Neutrophil (primary cell): ENCODE measurements around the gene MAU2.
"Not testable (repeated sequence)": the region's sequence is repeated elsewhere in the genome, so short reads cannot be mapped to it uniquely, and the experiment has no call there.

Experiments
- H3K27ac ChIP-seq: fragments of 200-600 bp; sonication (generic); 2 replicates; pipeline ENCODE4 v1.5.1; 2016; ENCODE audit warnings: mild to moderate bottlenecking, moderate library complexity
- H3K27me3 ChIP-seq: fragments of 200-600 bp; sonication (generic); 2 replicates; pipeline ENCODE4 v1.6.0; 2016; ENCODE audit warnings: mild to moderate bottlenecking
- H3K36me3 ChIP-seq: fragments of 200-600 bp; sonication (generic); 2 replicates; pipeline ENCODE4 v1.5.1; 2017
- H3K4me1 ChIP-seq, 2 experiments: fragments of 200-600 bp in 1 of 2; sonication (generic) in 1 of 2; 1 replicate in 1 of 2; 2 replicates in 1 of 2; pipeline versions ENCODE4 v1.5.1 to v1.6.1; 2013 to 2016; ENCODE audit warnings: low read depth in 1 of 2, low read length in 1 of 2, mild to moderate bottlenecking in 1 of 2, moderate library complexity in 1 of 2; ENCODE audit not compliant: control insufficient read depth in 1 of 2, insufficient read depth in 1 of 2
- H3K4me3 ChIP-seq, 2 experiments: fragments of 200-600 bp in 1 of 2; sonication (generic) in 1 of 2; 1 replicate in 1 of 2; 2 replicates in 1 of 2; pipeline ENCODE4 v1.5.1; 2013 to 2016; ENCODE audit warnings: low read depth in 1 of 2, low read length in 1 of 2, mild to moderate bottlenecking in 1 of 2, moderate library complexity in 1 of 2
- H3K9me3 ChIP-seq: fragments of 200-600 bp; sonication (generic); 2 replicates; pipeline ENCODE4 v1.5.1; 2016
- CTCF ChIP-seq: fragments of 200-600 bp; sonication (generic); IDR thresholded peaks from 2 replicates; pipeline ENCODE4 v1.5.1; 2016; ENCODE audit warnings: antibody characterized with exemption

The MAU2 gene

GRCh38 chr19:19347401-19348110 is 26.9 kb downstream of the MAU2 start:
- no peak overlapping the region for H3K4me3 ChIP-seq
- H3K27me3 ChIP-seq, result no peaks in the 10 kb centered on the region
- no peak for TF ChIP-seq CTCF
- no peaks in the 10 kb centered on the region for H3K9me3 ChIP-seq
- no peaks in the 10 kb centered on the region for H3K4me1 ChIP-seq
- peaks cover 99% of the 10 kb centered on the region for H3K36me3 ChIP-seq
- no peak overlapping the region for H3K27ac ChIP-seq

DNA sequence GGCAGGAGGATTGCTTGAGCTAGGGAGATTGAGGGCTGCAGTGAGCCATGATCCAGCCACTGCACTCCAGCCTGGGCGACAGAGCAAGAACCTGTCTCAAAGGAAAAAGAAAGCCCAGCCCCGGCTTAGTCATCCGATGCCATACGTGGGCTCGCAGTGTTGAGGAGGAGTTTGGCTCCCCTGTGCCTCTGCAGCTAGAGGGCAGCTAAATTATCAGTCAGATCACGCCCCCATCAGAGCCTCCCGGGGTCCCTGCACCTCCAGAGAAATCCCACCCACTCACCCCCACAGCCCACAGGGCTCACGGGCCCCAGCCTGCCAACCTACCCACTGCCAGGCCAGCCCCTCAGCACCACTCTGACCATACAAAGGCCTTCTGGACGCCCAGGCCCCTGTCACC is 27.6 kb downstream of the MAU2 start:
- Histone ChIP-seq H3K4me3 (no peak overlapping the region), H3K27ac (no peak overlapping the region), H3K9me3 (no peaks in the 10 kb centered on the region), H3K4me1 (no peaks in the 10 kb centered on the region), H3K36me3 (peaks cover 99% of the 10 kb centered on the region), H3K27me3 (no peaks in the 10 kb centered on the region)
- TF ChIP-seq CTCF, result no peak

GRCh38 chr19:19349365-19349764 is 28.7 kb downstream of the MAU2 start:
- no peak for TF ChIP-seq CTCF
- Histone ChIP-seq H3K9me3 (no peaks in the 10 kb centered on the region), H3K27me3 (no peaks in the 10 kb centered on the region), H3K4me1 (no peaks in the 10 kb centered on the region), H3K27ac (no peak overlapping the region), H3K4me3 (no peak overlapping the region), H3K36me3 (peaks cover 99% of the 10 kb centered on the region)

DNA sequence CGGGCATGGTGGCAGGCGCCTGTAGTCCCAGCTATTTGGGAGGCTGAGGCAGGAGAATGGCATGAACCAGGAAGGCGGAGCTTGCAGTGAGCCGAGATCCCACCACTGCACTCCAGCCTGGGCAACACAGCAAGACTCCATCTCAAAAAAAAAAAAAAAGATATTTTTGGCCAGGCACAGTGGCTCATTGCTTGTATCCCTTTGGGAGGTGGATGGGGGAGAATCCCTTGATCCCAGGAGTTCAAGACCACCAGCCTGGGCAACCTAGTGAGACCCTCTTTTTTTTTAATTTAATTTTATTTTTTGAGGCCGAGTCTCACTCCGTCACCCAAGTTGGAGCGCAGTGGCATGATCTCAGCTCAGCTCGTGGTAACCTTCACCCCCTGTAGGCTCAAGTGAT is 30.1 kb downstream of the MAU2 start:
- not testable (repeated sequence) for H3K4me3 ChIP-seq, H3K27ac ChIP-seq, H3K27me3 ChIP-seq, H3K9me3 ChIP-seq, H3K4me1 ChIP-seq
- H3K36me3 ChIP-seq, result peaks cover 99% of the 10 kb centered on the region

- no peak overlapping the region for H3K27ac ChIP-seq
- peaks cover 99% of the 10 kb centered on the region for H3K36me3 ChIP-seq
- no peaks in the 10 kb centered on the region for H3K27me3 ChIP-seq
- H3K4me3 ChIP-seq, result no peak overlapping the region
- H3K9me3 ChIP-seq, result no peaks in the 10 kb centered on the region
- TF ChIP-seq CTCF, result no peak
- no peaks in the 10 kb centered on the region for H3K4me1 ChIP-seq
Measured at GRCh38 chr19:19352823-19353222, 32.2 kb downstream of the MAU2 start.

- H3K9me3 ChIP-seq, result no peaks in the 10 kb centered on the region
- H3K27me3 ChIP-seq, result no peaks in the 10 kb centered on the region
- no peak overlapping the region for H3K27ac ChIP-seq
- no peak for TF ChIP-seq CTCF
- H3K4me3 ChIP-seq, result no peak overlapping the region
- no peaks in the 10 kb centered on the region for H3K4me1 ChIP-seq
- H3K36me3 ChIP-seq, result peaks cover 97% of the 10 kb centered on the region
Measured at GRCh38 chr19:19354007-19354406, 33.4 kb downstream of the MAU2 start.
